IMR-90 (cell line): ENCODE data around the gene TBC1D22A.

Experiments
- CEBPB ChIP-seq: IDR thresholded peaks from 2 replicates; pipeline ENCODE4 v1.6.1; 2012; ENCODE audit warnings: low read depth, low read length, improper control_type of control experiment
- CHD1 ChIP-seq: IDR thresholded peaks from 2 replicates; pipeline ENCODE4 v1.6.1; 2012; ENCODE audit warnings: low read depth, low read length, improper control_type of control experiment
- FOS ChIP-seq: fragments of 150-350 bp; IDR thresholded peaks from 2 replicates; pipeline ENCODE4 v1.6.1; 2016; ENCODE audit warnings: low read depth, low read length
- MXI1 ChIP-seq: IDR thresholded peaks from 2 replicates; pipeline ENCODE4 v1.6.1; 2012; ENCODE audit warnings: low read depth, mild to moderate bottlenecking, low read length, moderate library complexity, borderline replicate concordance
- NFE2L2 ChIP-seq: fragments of 150-350 bp; IDR thresholded peaks from 2 replicates; pipeline ENCODE4 v1.6.1; 2016; ENCODE audit warnings: low read depth, mild to moderate bottlenecking, low read length
- POLR2A ChIP-seq: IDR thresholded peaks from 2 replicates; pipeline ENCODE4 v1.6.1; 2012; ENCODE audit warnings: mild to moderate bottlenecking, low read depth, low read length
- TF ChIP-seq, protein P1 (sequence below): conservative IDR thresholded peaks from 2 replicates; pipeline ENCODE4 v1.5.1; 2012; ENCODE audit warnings: mild to moderate bottlenecking, low read depth, low read length, improper control_type of control experiment

DNA sequence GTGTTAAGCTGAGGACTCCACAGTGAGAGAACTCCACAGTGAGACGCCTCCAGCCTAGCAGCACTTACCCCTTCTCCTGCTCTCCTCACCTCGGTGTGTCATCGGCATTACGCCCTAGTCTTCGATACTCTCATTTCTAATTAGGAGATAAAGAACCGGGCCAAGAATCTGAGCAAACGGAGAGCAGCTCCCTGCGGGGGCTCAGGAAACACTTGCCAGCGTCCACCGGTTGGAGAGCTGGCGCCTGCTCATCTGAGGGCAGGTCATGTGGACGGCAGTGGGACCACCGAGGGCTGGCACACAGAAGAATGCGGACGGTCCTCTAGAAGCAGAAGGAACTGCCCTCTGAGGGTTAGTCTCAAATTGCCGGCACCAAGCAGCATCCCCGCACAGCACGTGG, 37.4 kb upstream of the TBC1D22A start:
- TF ChIP-seq POLR2A (no peak), CEBPB (no peak), CHD1 (no peak), NFE2L2 (no peak), FOS (no peak), MXI1 (no peak)
- TF ChIP-seq, protein P1, sequence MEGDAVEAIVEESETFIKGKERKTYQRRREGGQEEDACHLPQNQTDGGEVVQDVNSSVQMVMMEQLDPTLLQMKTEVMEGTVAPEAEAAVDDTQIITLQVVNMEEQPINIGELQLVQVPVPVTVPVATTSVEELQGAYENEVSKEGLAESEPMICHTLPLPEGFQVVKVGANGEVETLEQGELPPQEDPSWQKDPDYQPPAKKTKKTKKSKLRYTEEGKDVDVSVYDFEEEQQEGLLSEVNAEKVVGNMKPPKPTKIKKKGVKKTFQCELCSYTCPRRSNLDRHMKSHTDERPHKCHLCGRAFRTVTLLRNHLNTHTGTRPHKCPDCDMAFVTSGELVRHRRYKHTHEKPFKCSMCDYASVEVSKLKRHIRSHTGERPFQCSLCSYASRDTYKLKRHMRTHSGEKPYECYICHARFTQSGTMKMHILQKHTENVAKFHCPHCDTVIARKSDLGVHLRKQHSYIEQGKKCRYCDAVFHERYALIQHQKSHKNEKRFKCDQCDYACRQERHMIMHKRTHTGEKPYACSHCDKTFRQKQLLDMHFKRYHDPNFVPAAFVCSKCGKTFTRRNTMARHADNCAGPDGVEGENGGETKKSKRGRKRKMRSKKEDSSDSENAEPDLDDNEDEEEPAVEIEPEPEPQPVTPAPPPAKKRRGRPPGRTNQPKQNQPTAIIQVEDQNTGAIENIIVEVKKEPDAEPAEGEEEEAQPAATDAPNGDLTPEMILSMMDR, result no peak
